ENCODE data around the gene LONRF2.

LONRF2 gene

GRCh38 chr2:100359576-100359975 lies 37.3 kb upstream of the LONRF2 start:
- DNase-seq (ENCODE audit: low read depth in 1 of 2, low spot score in 1 of 2): no peak
- no peak overlapping the region for H3K4me3 ChIP-seq (replicated peaks; ENCODE audit: insufficient read depth, low read length)
- H3K27ac ChIP-seq (replicated peaks): no peak overlapping the region
- TF ChIP-seq POLR2AphosphoS5 (IDR thresholded peaks at IDR 0.05; ENCODE audit: low read depth) (no peak), CTCF (IDR thresholded peaks at IDR 0.05; ENCODE audit: insufficient read depth, low read length) (no peak), SPI1 (IDR thresholded peaks at IDR 0.05; ENCODE audit: borderline replicate concordance, low read depth) (no peak), REST (IDR thresholded peaks at IDR 0.05; ENCODE audit: insufficient replicate concordance, low read depth) (no peak), GABPA (IDR thresholded peaks at IDR 0.05; ENCODE audit: low read depth) (no peak)
- no peaks in the 10 kb centered on the region for H3K27me3 ChIP-seq (ENCODE audit: insufficient read depth, poor library complexity, severe bottlenecking)

GRCh38 chr2:100358554-100358953 lies 36.3 kb upstream of the LONRF2 start:
- Histone ChIP-seq H3K4me3 (replicated peaks; ENCODE audit: insufficient read depth, low read length) (no peak overlapping the region), H3K27me3 (ENCODE audit: insufficient read depth, poor library complexity, severe bottlenecking) (no peaks in the 10 kb centered on the region), H3K27ac (replicated peaks) (no peak overlapping the region)
- TF ChIP-seq SPI1 (IDR thresholded peaks at IDR 0.05; ENCODE audit: borderline replicate concordance, low read depth): no peak
- no peak for TF ChIP-seq GABPA (IDR thresholded peaks at IDR 0.05; ENCODE audit: low read depth)
- TF ChIP-seq POLR2AphosphoS5 (IDR thresholded peaks at IDR 0.05; ENCODE audit: low read depth): no peak
- no peak for TF ChIP-seq CTCF (IDR thresholded peaks at IDR 0.05; ENCODE audit: insufficient read depth, low read length)
- TF ChIP-seq REST (IDR thresholded peaks at IDR 0.05; ENCODE audit: insufficient replicate concordance, low read depth): no peak
- no peak for DNase-seq (ENCODE audit: low read depth in 1 of 2, low spot score in 1 of 2)

- TF ChIP-seq GABPA (IDR thresholded peaks at IDR 0.05; ENCODE audit: low read depth) (no peak), POLR2AphosphoS5 (IDR thresholded peaks at IDR 0.05; ENCODE audit: low read depth) (no peak), SPI1 (IDR thresholded peaks at IDR 0.05; ENCODE audit: borderline replicate concordance, low read depth) (no peak), CTCF (IDR thresholded peaks at IDR 0.05; ENCODE audit: insufficient read depth, low read length) (no peak), REST (IDR thresholded peaks at IDR 0.05; ENCODE audit: insufficient replicate concordance, low read depth) (no peak)
- Histone ChIP-seq H3K27ac (replicated peaks) (no peak overlapping the region), H3K27me3 (ENCODE audit: insufficient read depth, poor library complexity, severe bottlenecking) (no peaks in the 10 kb centered on the region), H3K4me3 (replicated peaks; ENCODE audit: insufficient read depth, low read length) (no peak overlapping the region)
- DNase-seq (ENCODE audit: low read depth in 1 of 2, low spot score in 1 of 2): no peak
Measured at GRCh38 chr2:100352521-100352920, 30.2 kb upstream of the LONRF2 start.

Measured in HL-60 (cell line).